Fibroblast of pulmonary artery (primary cell): ENCODE results near the gene EIF3K.

Source experiments
- DNase-seq: peaks from one replicate; pipeline ENCODE4 v3.0.0-alpha.2; 2010; ENCODE audit warnings: low read depth
- H3K4me3 ChIP-seq: replicated peaks from 2 replicates; pipeline ENCODE4 v1.5.1; 2011; ENCODE audit warnings: low read depth, mild to moderate bottlenecking, control low read depth, low read length, moderate library complexity
- CTCF ChIP-seq: IDR thresholded peaks from 2 replicates; pipeline ENCODE4 v1.5.1; 2011; ENCODE audit warnings: mild to moderate bottlenecking, control low read depth, low read length, inconsistent platforms; ENCODE audit errors: missing control alignments

The EIF3K gene

GRCh38 chr19:38650911-38651584 is 32.1 kb downstream of the EIF3K start:
- peak; percentile 96 for DNase-seq
- no peak for TF ChIP-seq CTCF
- peak overlapping the region; percentile 98 for H3K4me3 ChIP-seq

- DNase-seq: peak; percentile 51
- H3K4me3 ChIP-seq: no peak overlapping the region
- TF ChIP-seq CTCF: no peak
These were observed 34.1 kb downstream of the EIF3K start for GRCh38 chr19:38653028-38653571.

- DNase-seq: no peak
- TF ChIP-seq CTCF: no peak
- no peak overlapping the region for H3K4me3 ChIP-seq
These were observed 35.7 kb downstream of the EIF3K start for GRCh38 chr19:38654628-38655055.

GRCh38 chr19:38655148-38655824 is 36.3 kb downstream of the EIF3K start:
- no peak overlapping the region for H3K4me3 ChIP-seq
- TF ChIP-seq CTCF: no peak
- no peak for DNase-seq

- DNase-seq: peak; percentile 93
- TF ChIP-seq CTCF: peak; percentile 20
- no peak overlapping the region for H3K4me3 ChIP-seq
These were observed 37.4 kb downstream of the EIF3K start for GRCh38 chr19:38656171-38656981.

GRCh38 chr19:38657633-38658222 is 38.7 kb downstream of the EIF3K start:
- H3K4me3 ChIP-seq: no peak overlapping the region
- no peak for TF ChIP-seq CTCF
- DNase-seq: peak; percentile 59
